ENCODE measurements around the gene STC2.
A peak's percentile ranks its signal among the peaks of the same experiment; 100 is the strongest.
"Not testable (repeated sequence)": the region's sequence is repeated elsewhere in the genome, so short reads cannot be mapped to it uniquely, and the experiment has no call there.

Gene STC2

GRCh38 chr5:173327948-173328843 lies at the start of gene STC2:
TSS of gene STC2 (minus strand) at chr5:173328414. CDS start at chr5:173328193, 221 bp downstream.
- H3K36me3 ChIP-seq = no peaks in the 10 kb centered on the region
- H3K4me3 ChIP-seq (ENCODE audit: low read depth, low read length) = peak within 1 kb of the TSS; percentile 65
- no peak for TF ChIP-seq CTCF (IDR thresholded peaks at IDR 0.05; ENCODE audit: low read depth, low read length)
- H3K27me3 ChIP-seq (ENCODE audit: insufficient read depth, low read depth, severe bottlenecking) = peaks cover 9% of the 10 kb centered on the region
- no peaks in the 10 kb centered on the region for H3K9me3 ChIP-seq (ENCODE audit: severe bottlenecking)
- DNase-seq = peak; percentile 90
- H3K27ac ChIP-seq = peak within 1 kb of the TSS; percentile 28

- Histone ChIP-seq H3K9me3 (ENCODE audit: severe bottlenecking) (peaks cover 4% of the 10 kb centered on the region), H3K36me3 (no peaks in the 10 kb centered on the region), H3K27ac (no peak overlapping the region), H3K27me3 (ENCODE audit: insufficient read depth, low read depth, severe bottlenecking) (peaks cover 46% of the 10 kb centered on the region), H3K4me3 (ENCODE audit: low read depth, low read length) (no peak overlapping the region)
- no peak for DNase-seq
- TF ChIP-seq CTCF (IDR thresholded peaks at IDR 0.05; ENCODE audit: low read depth, low read length) = no peak
These were observed 43.2 kb upstream of the STC2 start for GRCh38 chr5:173371400-173371799.

GRCh38 chr5:173363406-173363805 lies 35.2 kb upstream of the STC2 start:
- Histone ChIP-seq H3K9me3 (ENCODE audit: severe bottlenecking) (peaks cover 15% of the 10 kb centered on the region), H3K27me3 (ENCODE audit: insufficient read depth, low read depth, severe bottlenecking) (peaks cover 39% of the 10 kb centered on the region)
- not testable (repeated sequence) for H3K4me3 ChIP-seq (ENCODE audit: low read depth, low read length); DNase-seq; H3K36me3 ChIP-seq; H3K27ac ChIP-seq

- Histone ChIP-seq H3K9me3 (ENCODE audit: severe bottlenecking) (peaks cover 12% of the 10 kb centered on the region), H3K4me3 (ENCODE audit: low read depth, low read length) (no peak overlapping the region), H3K27me3 (ENCODE audit: insufficient read depth, low read depth, severe bottlenecking) (peaks cover 87% of the 10 kb centered on the region), H3K27ac (no peak overlapping the region), H3K36me3 (no peaks in the 10 kb centered on the region)
- no peak for TF ChIP-seq CTCF (IDR thresholded peaks at IDR 0.05; ENCODE audit: low read depth, low read length)
- no peak for DNase-seq
These were observed 27.3 kb upstream of the STC2 start for GRCh38 chr5:173355561-173355960.

- H3K9me3 ChIP-seq (ENCODE audit: severe bottlenecking) = peaks cover 9% of the 10 kb centered on the region
- TF ChIP-seq CTCF (IDR thresholded peaks at IDR 0.05; ENCODE audit: low read depth, low read length) = no peak
- H3K27me3 ChIP-seq (ENCODE audit: insufficient read depth, low read depth, severe bottlenecking) = peaks cover 89% of the 10 kb centered on the region
- H3K36me3 ChIP-seq = no peaks in the 10 kb centered on the region
- H3K27ac ChIP-seq = no peak overlapping the region
- H3K4me3 ChIP-seq (ENCODE audit: low read depth, low read length) = no peak overlapping the region
- DNase-seq = no peak
These were observed 26.4 kb upstream of the STC2 start for GRCh38 chr5:173354645-173355044.

- TF ChIP-seq CTCF (IDR thresholded peaks at IDR 0.05; ENCODE audit: low read depth, low read length) = no peak
- DNase-seq = no peak
- Histone ChIP-seq H3K27ac (no peak overlapping the region), H3K4me3 (ENCODE audit: low read depth, low read length) (no peak overlapping the region), H3K36me3 (no peaks in the 10 kb centered on the region), H3K27me3 (ENCODE audit: insufficient read depth, low read depth, severe bottlenecking) (peaks cover 88% of the 10 kb centered on the region), H3K9me3 (ENCODE audit: severe bottlenecking) (no peaks in the 10 kb centered on the region)
These were observed 24.4 kb upstream of the STC2 start for GRCh38 chr5:173352366-173353349.
